NCI-H2171 treated with DMSO at 0.1 percent for 48 hours (cell line): ENCODE results near the gene PCBP4.

Source experiments
- DNase-seq: peaks from one replicate; lab custom pipeline; 2025; lab: John Stamatoyannopoulos, UW

Gene PCBP4

GRCh38 chr3:51971350-51971749 is 4.1 kb upstream of the PCBP4 start:
- no peak for DNase-seq

GRCh38 chr3:51970606-51971300 is 3.5 kb upstream of the PCBP4 start:
- DNase-seq: no peak

GRCh38 chr3:51969841-51970240 is 2.6 kb upstream of the PCBP4 start:
- no peak for DNase-seq

GRCh38 chr3:51968883-51969678 is 1.8 kb upstream of the PCBP4 start:
- no peak for DNase-seq

- no peak for DNase-seq
Observed at GRCh38 chr3:51968170-51968775, 1.0 kb upstream of the PCBP4 start.

GRCh38 chr3:51966922-51967383 is 301 bp downstream of the PCBP4 start:
- peak; percentile 16 for DNase-seq

GRCh38 chr3:51966486-51966885 is 768 bp downstream of the PCBP4 start:
- no peak for DNase-seq

- no peak for DNase-seq
Observed at GRCh38 chr3:51966016-51966415, 1.2 kb downstream of the PCBP4 start.

GRCh38 chr3:51964521-51964920 is 2.7 kb downstream of the PCBP4 start:
- DNase-seq: no peak

GRCh38 chr3:51963951-51964451 is 3.3 kb downstream of the PCBP4 start:
- peak; percentile 23 for DNase-seq

GRCh38 chr3:51962854-51963530 is 4.3 kb downstream of the PCBP4 start:
- no peak for DNase-seq

- no peak for DNase-seq
Observed at GRCh38 chr3:51961602-51962569, 5.4 kb downstream of the PCBP4 start.

GRCh38 chr3:51961011-51961410 is 6.2 kb downstream of the PCBP4 start:
- DNase-seq: no peak

GRCh38 chr3:51960386-51960785 is 6.9 kb downstream of the PCBP4 start:
- no peak for DNase-seq

GRCh38 chr3:51959651-51960050 is 7.6 kb downstream of the PCBP4 start:
- no peak for DNase-seq

- DNase-seq: no peak
Observed at GRCh38 chr3:51958603-51959521, 8.4 kb downstream of the PCBP4 start.

- DNase-seq: no peak
Observed at GRCh38 chr3:51957520-51958205, 9.6 kb downstream of the PCBP4 start.

GRCh38 chr3:51955893-51956770 is 11.1 kb downstream of the PCBP4 start:
- peak; percentile 62 for DNase-seq
